GM18858 (cell line): ENCODE measurements around the gene PRRC2B.
"Not testable (repeated sequence)": the region's sequence is repeated elsewhere in the genome, so short reads cannot be mapped to it uniquely, and the experiment has no call there.

Source experiments
- ATAC-seq: cut with Tn5 transposase; IDR thresholded peaks from one replicate; pipeline ENCODE4 v1.9.1; 2021; ENCODE audit not compliant: unreplicated experiment

PRRC2B gene

GRCh38 chr9:131432597-131433301 lies 38.9 kb downstream of the PRRC2B start:
- no peak for ATAC-seq

- no peak for ATAC-seq
These were observed 39.5 kb downstream of the PRRC2B start for GRCh38 chr9:131433302-131433854.

GRCh38 chr9:131434673-131435072 lies 40.8 kb downstream of the PRRC2B start:
- ATAC-seq = no peak

DNA sequence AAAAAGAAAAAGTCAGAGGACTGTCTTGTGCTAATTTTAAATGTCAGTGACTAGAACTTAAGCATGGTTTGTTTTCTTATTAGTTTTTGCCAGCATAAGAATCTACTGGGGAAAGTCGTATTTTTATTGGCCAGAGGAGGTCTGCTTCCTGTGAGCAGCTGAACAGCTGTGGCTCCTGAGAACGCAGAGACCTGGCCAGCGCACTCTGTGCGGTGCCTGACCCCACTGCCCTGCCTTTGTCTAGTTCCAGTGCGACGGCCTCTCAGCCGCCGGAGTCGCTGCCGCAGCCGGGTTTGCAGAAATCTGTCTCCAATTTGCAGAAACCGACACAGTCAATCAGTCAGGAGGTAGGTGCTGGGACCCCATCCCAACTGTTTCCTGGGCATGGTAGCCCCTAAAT lies 42.5 kb downstream of the PRRC2B start:
- no peak for ATAC-seq

GRCh38 chr9:131436865-131437271 lies 43.0 kb downstream of the PRRC2B start:
- no peak for ATAC-seq

- ATAC-seq = no peak
These were observed 44.3 kb downstream of the PRRC2B start for GRCh38 chr9:131438190-131438589.

DNA sequence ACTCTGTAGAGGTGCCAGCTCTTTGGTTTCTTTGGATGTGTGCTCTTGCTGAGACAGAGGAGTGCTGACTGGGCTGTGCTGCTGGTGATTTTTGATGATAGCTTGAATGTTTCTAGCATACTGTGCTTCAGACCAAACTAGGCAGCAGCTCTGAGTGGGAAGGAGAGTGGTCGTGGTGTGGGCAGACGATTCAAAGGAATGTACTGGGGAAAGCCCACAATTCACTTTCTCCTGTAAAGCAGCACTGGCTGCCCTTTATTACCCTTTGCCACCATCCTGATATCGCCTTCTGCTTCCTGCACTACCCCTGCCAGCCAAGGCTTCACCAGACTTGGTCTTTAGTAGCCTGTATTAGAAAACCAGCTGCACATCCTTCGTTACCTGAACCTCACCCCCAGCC lies 45.3 kb downstream of the PRRC2B start:
- no peak for ATAC-seq

GRCh38 chr9:131441441-131441840 lies 47.6 kb downstream of the PRRC2B start:
- no peak for ATAC-seq

DNA sequence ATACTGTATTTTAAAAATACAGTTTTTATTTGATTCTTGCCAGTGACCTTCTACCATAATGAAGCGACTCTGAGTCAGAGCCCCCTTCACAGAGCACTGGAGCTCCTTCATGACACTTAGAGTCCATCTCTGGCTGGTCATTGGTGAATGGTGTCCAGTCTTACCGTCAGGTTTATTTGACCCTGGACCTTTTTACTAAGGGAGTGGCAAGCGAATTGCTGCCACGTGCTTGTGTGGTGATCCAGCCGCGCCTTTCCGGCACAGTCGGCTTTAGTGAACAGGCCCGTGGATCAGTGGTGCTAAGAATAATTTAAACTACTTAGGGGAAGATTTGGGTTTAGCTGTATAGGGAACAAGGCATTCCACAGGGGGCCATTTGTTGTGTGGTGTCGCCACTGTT lies 48.5 kb downstream of the PRRC2B start:
- no peak for ATAC-seq

DNA sequence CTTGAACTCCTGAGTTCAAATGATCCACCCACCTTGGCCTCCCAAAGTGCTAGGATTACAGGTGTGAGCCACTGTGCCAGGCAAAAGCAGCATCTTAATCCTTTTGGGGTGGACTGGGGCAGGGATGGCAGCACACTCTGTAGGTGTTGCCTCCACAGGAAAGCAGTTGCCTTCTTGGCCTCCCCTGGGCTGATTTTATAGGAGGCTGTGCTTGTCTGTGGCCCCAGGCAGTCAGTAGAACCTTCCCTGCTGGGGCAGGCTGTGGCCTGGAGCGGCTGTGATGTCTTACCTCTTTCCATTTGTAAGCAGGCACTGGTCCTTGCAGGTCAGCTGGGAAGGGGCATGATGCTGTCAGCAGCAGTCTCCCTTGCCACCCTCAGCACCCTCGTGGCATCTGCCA lies 49.8 kb downstream of the PRRC2B start:
- ATAC-seq = no peak

DNA sequence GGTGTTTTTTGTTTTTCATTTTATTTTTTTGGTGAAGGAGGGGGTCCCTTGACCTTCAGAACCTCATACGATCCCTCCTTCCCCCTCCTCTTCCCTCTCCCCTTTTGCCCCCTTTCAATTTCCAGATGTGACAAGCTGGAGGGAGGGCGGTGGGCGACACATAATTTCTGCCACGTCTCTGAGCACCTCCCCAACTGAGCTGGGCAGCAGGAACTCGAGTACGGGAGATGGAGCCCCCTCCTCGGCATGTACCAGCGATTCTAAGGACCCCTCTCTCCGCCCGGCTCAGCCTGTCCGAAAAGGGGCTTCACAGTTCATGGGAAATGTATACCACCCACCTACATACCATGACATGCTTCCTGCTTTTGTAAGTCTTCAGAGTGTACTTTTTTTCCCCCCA lies 52.4 kb downstream of the PRRC2B start:
- no peak for ATAC-seq

- ATAC-seq = no peak
These were observed 53.3 kb downstream of the PRRC2B start for GRCh38 chr9:131447148-131447547.

DNA sequence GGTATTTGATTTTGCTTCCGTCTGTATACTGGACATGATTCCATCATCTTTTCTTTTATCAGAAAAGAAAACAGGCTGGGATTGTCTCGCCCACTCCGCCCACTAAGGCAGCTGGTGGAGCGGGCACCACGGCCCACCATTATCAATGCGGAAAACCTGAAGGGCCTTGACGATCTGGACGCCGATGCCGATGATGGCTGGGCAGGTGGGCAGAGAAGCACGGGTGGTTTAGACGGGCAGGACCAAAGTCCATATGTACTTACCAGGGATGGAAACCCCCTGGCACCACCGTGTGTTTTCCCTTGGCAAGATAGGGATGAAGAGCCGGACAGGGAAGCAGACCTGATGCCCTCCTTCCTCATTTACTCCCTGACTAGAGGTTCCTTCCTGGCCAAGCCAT lies 53.7 kb downstream of the PRRC2B start:
- no peak for ATAC-seq

DNA sequence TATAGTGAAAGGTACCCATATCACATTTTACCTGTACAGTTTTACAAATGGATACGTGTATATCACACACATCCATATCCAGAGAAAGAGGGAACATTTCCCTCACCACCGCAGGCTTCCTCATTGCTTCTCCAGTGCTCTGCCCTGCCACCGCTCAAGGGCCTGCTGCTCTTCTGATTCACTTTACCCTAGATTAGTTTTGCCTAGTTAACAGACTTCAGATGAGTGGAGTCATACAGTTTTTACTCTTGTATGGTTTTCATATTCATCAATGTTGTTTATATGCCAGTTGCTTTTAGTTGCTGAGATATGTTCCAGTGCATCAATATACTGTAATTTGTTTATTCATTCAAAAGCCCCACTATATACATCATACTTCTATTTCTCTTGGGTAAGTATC lies 54.9 kb downstream of the PRRC2B start:
- ATAC-seq = no peak

DNA sequence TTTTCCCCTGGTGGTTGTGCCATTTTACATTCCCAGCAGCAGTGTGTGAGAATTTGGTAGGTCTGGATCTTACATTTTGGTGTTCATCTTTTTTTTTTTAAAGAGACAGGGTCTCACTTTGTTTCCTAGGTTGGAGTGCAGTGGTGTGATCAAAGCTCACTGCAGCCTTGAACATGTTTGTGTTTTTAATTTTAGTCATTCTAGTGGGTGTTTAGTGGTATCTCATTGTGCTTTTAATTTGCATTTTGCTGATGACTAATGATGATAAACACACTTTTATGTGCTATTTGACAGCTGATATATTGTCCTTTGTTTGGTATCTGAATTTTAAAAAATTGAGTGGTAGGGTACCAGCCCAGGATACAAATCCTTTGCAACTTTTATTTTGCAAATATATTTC lies 55.4 kb downstream of the PRRC2B start:
- ATAC-seq = no peak

DNA sequence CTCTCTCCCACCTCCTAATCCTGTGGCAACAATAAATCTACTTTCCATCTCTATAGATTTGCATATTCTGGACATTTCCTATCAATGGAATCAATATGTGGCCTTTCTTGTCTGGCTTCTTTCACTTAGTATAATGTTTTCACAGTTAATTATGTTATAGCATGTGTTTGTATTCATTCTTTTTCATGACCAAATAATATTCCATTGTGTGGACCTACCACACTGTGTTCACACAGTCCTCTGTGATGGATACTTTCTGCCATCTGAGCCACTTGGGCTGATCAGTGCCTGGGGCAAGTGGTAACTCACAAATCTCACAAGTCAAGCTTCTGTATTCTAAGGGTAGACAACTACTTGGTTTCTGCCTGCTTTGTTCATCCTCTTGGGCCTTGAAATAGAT lies 60.1 kb downstream of the PRRC2B start:
- no peak for ATAC-seq

- not testable (repeated sequence) for ATAC-seq
These were observed 61.8 kb downstream of the PRRC2B start for GRCh38 chr9:131455655-131456054.

DNA sequence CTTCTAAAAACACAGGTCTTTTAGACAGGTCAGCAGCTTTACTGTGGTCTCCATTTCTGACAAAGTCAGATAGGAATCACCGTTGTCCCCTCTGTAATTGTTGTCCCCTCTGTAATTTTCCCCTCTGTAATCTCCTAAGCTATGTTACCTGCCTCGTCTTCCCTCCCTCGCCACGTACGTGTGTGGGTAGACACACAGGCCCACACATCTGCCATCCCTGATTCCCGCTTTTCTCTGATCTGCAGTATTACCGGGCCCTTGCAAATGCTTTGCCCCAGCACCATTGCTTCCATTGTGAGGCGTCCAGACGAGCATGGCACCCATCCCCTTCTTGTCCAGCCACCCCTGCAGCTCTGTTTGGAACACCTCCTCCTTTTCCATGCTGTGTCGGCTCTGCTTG lies 63.9 kb downstream of the PRRC2B start:
- no peak for ATAC-seq

DNA sequence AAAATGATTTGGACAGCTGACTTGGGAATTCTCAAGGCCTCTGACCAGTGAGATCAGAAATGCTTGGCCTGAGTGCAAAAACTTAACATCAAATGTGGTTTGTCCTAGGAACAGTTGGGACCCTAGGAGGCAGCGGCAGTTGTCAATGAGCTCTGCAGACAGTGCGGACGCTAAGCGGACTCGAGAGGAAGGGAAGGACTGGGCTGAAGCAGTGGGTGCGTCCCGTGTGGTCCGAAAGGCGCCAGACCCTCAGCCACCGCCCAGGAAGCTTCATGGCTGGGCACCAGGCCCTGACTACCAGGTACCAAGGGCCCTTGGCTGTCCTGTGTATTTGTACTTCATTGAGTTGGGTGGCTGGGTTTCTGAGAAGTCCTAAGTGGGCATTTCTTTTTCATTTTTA lies 65.2 kb downstream of the PRRC2B start:
- no peak for ATAC-seq

DNA sequence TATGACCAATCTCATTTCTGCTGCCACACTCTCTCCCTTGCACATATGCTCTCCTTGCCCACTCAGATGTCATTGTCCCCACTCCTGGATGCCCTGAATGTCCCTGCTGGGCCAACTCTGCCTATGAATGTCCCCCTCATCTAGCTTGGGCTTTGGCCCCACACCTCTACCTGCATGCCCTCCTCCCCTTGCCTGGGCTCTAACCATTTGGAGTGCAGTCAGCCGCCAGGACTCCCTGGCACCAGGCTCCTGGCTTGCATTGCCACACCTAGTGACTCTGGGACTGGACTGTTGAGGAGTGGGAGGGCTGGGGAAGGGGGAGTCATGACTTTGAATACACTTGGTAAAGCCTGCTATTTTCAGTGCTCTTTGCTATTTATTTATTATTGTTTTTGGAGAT lies 67.3 kb downstream of the PRRC2B start:
- no peak for ATAC-seq

DNA sequence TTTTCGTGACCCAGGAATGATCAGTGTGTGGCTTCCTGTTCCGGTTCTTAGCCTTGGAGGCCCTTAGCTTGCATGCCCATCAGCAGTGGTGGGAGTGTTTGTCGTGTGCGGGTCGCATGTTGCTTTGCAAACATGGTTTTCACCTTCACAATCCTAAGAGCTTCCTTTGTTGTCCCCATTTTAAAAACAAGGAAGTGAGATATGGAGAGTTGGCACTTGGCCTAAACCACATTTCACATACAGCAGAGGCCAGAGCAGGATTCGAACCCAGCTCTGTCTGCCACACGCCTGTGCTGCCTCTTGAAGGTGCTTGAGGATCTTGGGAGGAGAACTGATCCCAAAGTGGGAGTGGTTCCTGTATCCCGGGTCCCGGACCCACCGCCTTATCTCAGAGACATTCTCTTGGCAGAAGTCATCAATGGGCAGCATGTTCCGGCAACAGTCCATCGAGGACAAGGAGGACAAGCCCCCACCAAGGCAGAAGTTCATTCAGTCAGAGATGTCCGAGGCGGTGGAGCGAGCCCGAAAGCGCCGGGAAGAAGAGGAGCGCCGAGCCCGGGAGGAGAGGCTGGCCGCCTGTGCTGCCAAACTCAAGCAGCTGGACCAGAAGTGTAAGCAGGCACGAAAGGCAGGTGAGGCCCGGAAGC lies 70.6 kb downstream of the PRRC2B start:
- no peak for ATAC-seq

GRCh38 chr9:131465401-131465800 lies 71.5 kb downstream of the PRRC2B start:
- ATAC-seq = no peak
